ENCODE measurements around the gene SLC25A21. TPM values are rescaled to one million over a fixed set of nuclear protein-coding genes. Genes with fewer than 3 reads are reported as not detected.

Gene SLC25A21
- 0.44 TPM in 1 of 2 replicates, not detected in the other for total RNA-seq

GRCh38 chr14:37172024-37172869, at the start of gene SLC25A21:
SLC25A21 (minus strand) TSS chr14:37172606.

GRCh38 chr14:37197421-37198272, 25.2 kb upstream of the SLC25A21 start, which contains the start of gene MIPOL1:
MIPOL1 (plus strand) TSS chr14:37197937; CDS start chr14:37247889, 49,952 bp downstream.

GRCh38 chr14:36661506-36662257, 510.7 kb downstream of the SLC25A21 start, which contains the start of gene PAX9:
PAX9 (plus strand) TSS chr14:36661860; CDS start chr14:36662090, 230 bp downstream.

Other genes starting within 250 kb of the SLC25A21 start
- 3.7 and 5.0 TPM in 2 replicates for gene MIPOL1, start 25.3 kb upstream of the SLC25A21 start, total RNA-seq

Data from cardiac ventricle fibroblast (primary cell).